ENCODE measurements around the gene CTNND2.

CTNND2 gene

GRCh38 chr5:11298877-11299276 lies 605.4 kb downstream of the CTNND2 start:
- no peak for DNase-seq (ENCODE audit: low read depth)
- H3K4me3 ChIP-seq (ENCODE audit: low read depth, low read length) = no peak overlapping the region
- TF ChIP-seq, protein P1, sequence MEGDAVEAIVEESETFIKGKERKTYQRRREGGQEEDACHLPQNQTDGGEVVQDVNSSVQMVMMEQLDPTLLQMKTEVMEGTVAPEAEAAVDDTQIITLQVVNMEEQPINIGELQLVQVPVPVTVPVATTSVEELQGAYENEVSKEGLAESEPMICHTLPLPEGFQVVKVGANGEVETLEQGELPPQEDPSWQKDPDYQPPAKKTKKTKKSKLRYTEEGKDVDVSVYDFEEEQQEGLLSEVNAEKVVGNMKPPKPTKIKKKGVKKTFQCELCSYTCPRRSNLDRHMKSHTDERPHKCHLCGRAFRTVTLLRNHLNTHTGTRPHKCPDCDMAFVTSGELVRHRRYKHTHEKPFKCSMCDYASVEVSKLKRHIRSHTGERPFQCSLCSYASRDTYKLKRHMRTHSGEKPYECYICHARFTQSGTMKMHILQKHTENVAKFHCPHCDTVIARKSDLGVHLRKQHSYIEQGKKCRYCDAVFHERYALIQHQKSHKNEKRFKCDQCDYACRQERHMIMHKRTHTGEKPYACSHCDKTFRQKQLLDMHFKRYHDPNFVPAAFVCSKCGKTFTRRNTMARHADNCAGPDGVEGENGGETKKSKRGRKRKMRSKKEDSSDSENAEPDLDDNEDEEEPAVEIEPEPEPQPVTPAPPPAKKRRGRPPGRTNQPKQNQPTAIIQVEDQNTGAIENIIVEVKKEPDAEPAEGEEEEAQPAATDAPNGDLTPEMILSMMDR (IDR thresholded peaks at IDR 0.05; ENCODE audit: low read depth, low read length, missing control alignments) = no peak

- DNase-seq (ENCODE audit: low read depth) = no peak
- no peak overlapping the region for H3K4me3 ChIP-seq (ENCODE audit: low read depth, low read length)
- TF ChIP-seq, protein P1 (IDR thresholded peaks at IDR 0.05; ENCODE audit: low read depth, low read length, missing control alignments) = no peak
Observed at GRCh38 chr5:11293523-11293922, 610.7 kb downstream of the CTNND2 start.

GRCh38 chr5:11292648-11293356 lies 611.4 kb downstream of the CTNND2 start:
- no peak for DNase-seq (ENCODE audit: low read depth)
- no peak overlapping the region for H3K4me3 ChIP-seq (ENCODE audit: low read depth, low read length)
- TF ChIP-seq, protein P1 (IDR thresholded peaks at IDR 0.05; ENCODE audit: low read depth, low read length, missing control alignments) = no peak

- DNase-seq (ENCODE audit: low read depth) = no peak
- TF ChIP-seq, protein P1 (IDR thresholded peaks at IDR 0.05; ENCODE audit: low read depth, low read length, missing control alignments) = no peak
- H3K4me3 ChIP-seq (ENCODE audit: low read depth, low read length) = no peak overlapping the region
Observed at GRCh38 chr5:11289733-11290132, 614.5 kb downstream of the CTNND2 start.

DNA sequence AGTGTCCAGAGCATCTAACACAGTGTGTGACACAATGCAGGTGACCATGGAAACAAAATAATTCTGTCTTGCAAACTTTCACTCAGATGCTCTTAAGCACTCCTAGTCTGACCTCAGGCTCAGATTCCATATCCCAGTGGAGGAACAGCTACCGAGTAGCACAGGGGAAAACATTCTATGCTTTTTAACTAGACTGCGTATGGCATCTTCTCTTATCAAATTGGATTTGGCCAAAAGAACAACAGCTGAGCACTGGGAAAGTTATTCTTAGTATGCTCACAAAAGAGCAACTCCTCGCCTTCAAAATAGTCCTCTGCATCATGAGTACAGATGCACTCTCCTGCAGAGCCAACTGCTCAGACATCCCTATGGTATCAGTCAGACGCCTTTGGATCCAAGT lies 615.0 kb downstream of the CTNND2 start:
- no peak overlapping the region for H3K4me3 ChIP-seq (ENCODE audit: low read depth, low read length)
- TF ChIP-seq, protein P1 (IDR thresholded peaks at IDR 0.05; ENCODE audit: low read depth, low read length, missing control alignments) = no peak
- no peak for DNase-seq (ENCODE audit: low read depth)

DNA sequence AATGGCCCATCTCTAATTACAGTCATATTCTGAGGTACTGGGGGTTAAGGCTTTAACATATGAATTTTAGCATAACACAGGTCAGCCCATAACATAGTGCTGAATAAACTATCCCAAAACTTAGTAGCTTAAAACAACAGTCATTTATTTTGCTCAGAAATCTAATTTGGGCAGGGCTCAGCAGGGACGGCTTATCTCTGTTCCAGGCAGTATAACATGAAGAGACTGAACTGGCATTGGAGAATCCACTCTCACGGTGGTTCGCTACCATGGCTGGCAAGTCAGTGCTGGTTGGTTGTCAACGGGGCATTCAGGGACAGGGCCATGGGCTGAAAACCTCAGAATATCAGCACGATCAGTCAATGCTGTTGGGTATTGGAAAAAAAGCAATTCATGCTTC lies 622.4 kb downstream of the CTNND2 start:
- TF ChIP-seq, protein P1 (IDR thresholded peaks at IDR 0.05; ENCODE audit: low read depth, low read length, missing control alignments) = no peak
- H3K4me3 ChIP-seq (ENCODE audit: low read depth, low read length) = no peak overlapping the region
- DNase-seq (ENCODE audit: low read depth) = no peak

- no peak for DNase-seq (ENCODE audit: low read depth)
- TF ChIP-seq, protein P1 (IDR thresholded peaks at IDR 0.05; ENCODE audit: low read depth, low read length, missing control alignments) = no peak
- no peak overlapping the region for H3K4me3 ChIP-seq (ENCODE audit: low read depth, low read length)
Observed at GRCh38 chr5:11277323-11277722, 626.9 kb downstream of the CTNND2 start.

All from GM12864 (cell line).